OCI-LY7 (cell line): ENCODE data around the gene SYT7. TPM values are rescaled to one million over a fixed set of nuclear protein-coding genes. Genes with fewer than 3 reads are reported as not detected.
"Not testable (repeated sequence)": the region's sequence is repeated elsewhere in the genome, so short reads cannot be mapped to it uniquely, and the experiment has no call there.

Experiments used
- BruUV-seq: library from RNA; stranded (reverse); fragments of 400-500 nt; replicated peaks from 2 replicates; lab custom pipeline; 2021; lab: Mats Ljungman, UMichigan
- CTCF ChIA-PET: fragments of 300-600 bp; sonication (Branson Sonifier 250); formaldehyde crosslinking; loops from one replicate; lab custom pipeline; 2022; ENCODE audit warnings: antibody characterized with exemption; ENCODE audit not compliant: unreplicated experiment; lab: Charles Lee
- POLR2A ChIA-PET: fragments of 300-600 bp; sonication (Branson Sonifier 250); formaldehyde crosslinking; loops from one replicate; lab custom pipeline; 2022; ENCODE audit warnings: antibody characterized with exemption; lab: Charles Lee
- DNase-seq: peaks from one replicate; pipeline ENCODE4 v3.0.0-alpha.2; 2015; ENCODE audit warnings: low spot score
- H2AFZ ChIP-seq: fragments of 200-600 bp; sonication (generic), shearing (Covaris generic); 2 replicates; pipeline ENCODE4 v1.6.1; 2014; ENCODE audit warnings: mild to moderate bottlenecking, antibody characterized with exemption, low read length, moderate library complexity
- H3K27ac ChIP-seq: fragments of 200-600 bp; sonication (generic); 2 replicates; pipeline ENCODE4 v1.5.1; 2014; ENCODE audit warnings: mixed run types, low read depth, mild to moderate bottlenecking, moderate library complexity, low read length, inconsistent platforms; ENCODE audit not compliant: poor library complexity, severe bottlenecking
- H3K36me3 ChIP-seq: fragments of 200-600 bp; sonication (generic); 2 replicates; pipeline ENCODE4 v1.6.1; 2014; ENCODE audit warnings: mild to moderate bottlenecking, antibody characterized with exemption, low read length, moderate library complexity, mixed read lengths; ENCODE audit not compliant: insufficient read depth
- H3K4me1 ChIP-seq: fragments of 200-600 bp; sonication (generic); 2 replicates; pipeline ENCODE4 v1.5.1; 2014; ENCODE audit warnings: mild to moderate bottlenecking, low read length; ENCODE audit not compliant: insufficient read depth, poor library complexity, severe bottlenecking
- H3K4me2 ChIP-seq: fragments of 200-600 bp; sonication (generic); 2 replicates; pipeline ENCODE4 v1.6.1; 2014; ENCODE audit warnings: mild to moderate bottlenecking, low read length
- H3K4me3 ChIP-seq: fragments of 200-600 bp; sonication (generic); 2 replicates; pipeline ENCODE4 v1.5.1; 2014; ENCODE audit warnings: mild to moderate bottlenecking, low read depth, low read length; ENCODE audit not compliant: poor library complexity, severe bottlenecking
- H3K79me2 ChIP-seq: fragments of 200-600 bp; sonication (generic); 2 replicates; pipeline ENCODE4 v1.6.1; 2016; ENCODE audit warnings: low read depth, mild to moderate bottlenecking, low read length, moderate library complexity, mixed read lengths; ENCODE audit not compliant: insufficient read depth
- H3K9me2 ChIP-seq: fragments of 200-600 bp; sonication (generic); 2 replicates; pipeline ENCODE4 v1.6.1; 2016; ENCODE audit warnings: mild to moderate bottlenecking, low read length, mixed read lengths; ENCODE audit not compliant: insufficient read depth
- H3K9me3 ChIP-seq: fragments of 200-600 bp; sonication (generic); 2 replicates; pipeline ENCODE4 v1.6.1; 2014; ENCODE audit warnings: mild to moderate bottlenecking, mixed run types, low read length, mixed read lengths
- H4K20me1 ChIP-seq: fragments of 200-600 bp; sonication (generic); 2 replicates; pipeline ENCODE4 v1.6.1; 2014; ENCODE audit warnings: mild to moderate bottlenecking, antibody characterized with exemption, low read length, moderate library complexity, mixed read lengths; ENCODE audit not compliant: insufficient read depth
- EZH2phosphoT487 ChIP-seq: fragments of 200-600 bp; sonication (generic); IDR thresholded peaks from 2 replicates; pipeline ENCODE4 v1.6.1; 2018; ENCODE audit warnings: low read depth, borderline replicate concordance, mild to moderate bottlenecking, mixed run types, antibody characterized with exemption, low read length, moderate library complexity, mixed read lengths
- intact Hi-C: fragments of 100-400 bp; cut with micrococcal nuclease; formaldehyde crosslinking; loops from one replicate; pipeline ENCODE4 v1.10.0; 2022; ENCODE audit not compliant: unreplicated experiment
- total RNA-seq, 2 experiments: library from RNA; depleted of rRNA in 1 of 2; stranded (reverse); fragments of >200 nt in 1 of 2; shearing (Covaris generic) in 1 of 2; gene quantifications; 2 replicates each; pipeline ENCODE4 v1.2.3, GENCODE V29; 2014 to 2022
- TF ChIP-seq, protein P1 (sequence below): fragments of 200-600 bp; sonication (generic); conservative IDR thresholded peaks from 2 replicates; pipeline ENCODE4 v1.5.1; 2014; ENCODE audit warnings: mild to moderate bottlenecking, antibody characterized with exemption, low read length, moderate library complexity, mixed read lengths

The SYT7 gene
- total RNA-seq, 2 experiments from 2014 or later: not detected

DNA sequence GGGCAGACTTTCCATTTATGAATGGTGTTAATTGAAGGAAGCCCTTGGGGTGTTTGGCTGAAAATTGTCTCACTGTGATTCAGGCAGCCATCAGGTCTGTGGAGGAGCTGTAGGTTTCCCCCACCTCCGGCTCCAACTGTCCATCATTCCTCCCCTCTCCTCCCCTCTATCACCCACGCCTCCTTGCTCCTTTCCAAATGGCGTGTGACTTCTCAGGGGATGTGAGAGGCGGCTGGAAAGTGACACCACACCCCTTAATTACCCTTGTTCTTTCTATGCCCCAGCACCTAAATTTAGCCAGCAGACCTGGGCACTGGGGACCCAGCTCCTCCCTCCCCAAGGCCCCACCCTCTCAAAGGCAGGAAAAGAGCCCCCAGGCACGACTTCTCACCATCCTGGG is 38.1 kb upstream of the SYT7 start:
- H4K20me1 ChIP-seq: no peaks in the 10 kb centered on the region
- no peak overlapping the region for H2AFZ ChIP-seq
- H3K9me2 ChIP-seq: no peaks in the 10 kb centered on the region
- no peak for DNase-seq
- intact Hi-C loops: no loop called here
- H3K4me1 ChIP-seq: no peaks in the 10 kb centered on the region
- H3K79me2 ChIP-seq: no peaks in the 10 kb centered on the region
- BruUV-seq: no TSS peak
- no peak overlapping the region for H3K4me2 ChIP-seq
- no peak for TF ChIP-seq EZH2phosphoT487
- TF ChIP-seq, protein P1, sequence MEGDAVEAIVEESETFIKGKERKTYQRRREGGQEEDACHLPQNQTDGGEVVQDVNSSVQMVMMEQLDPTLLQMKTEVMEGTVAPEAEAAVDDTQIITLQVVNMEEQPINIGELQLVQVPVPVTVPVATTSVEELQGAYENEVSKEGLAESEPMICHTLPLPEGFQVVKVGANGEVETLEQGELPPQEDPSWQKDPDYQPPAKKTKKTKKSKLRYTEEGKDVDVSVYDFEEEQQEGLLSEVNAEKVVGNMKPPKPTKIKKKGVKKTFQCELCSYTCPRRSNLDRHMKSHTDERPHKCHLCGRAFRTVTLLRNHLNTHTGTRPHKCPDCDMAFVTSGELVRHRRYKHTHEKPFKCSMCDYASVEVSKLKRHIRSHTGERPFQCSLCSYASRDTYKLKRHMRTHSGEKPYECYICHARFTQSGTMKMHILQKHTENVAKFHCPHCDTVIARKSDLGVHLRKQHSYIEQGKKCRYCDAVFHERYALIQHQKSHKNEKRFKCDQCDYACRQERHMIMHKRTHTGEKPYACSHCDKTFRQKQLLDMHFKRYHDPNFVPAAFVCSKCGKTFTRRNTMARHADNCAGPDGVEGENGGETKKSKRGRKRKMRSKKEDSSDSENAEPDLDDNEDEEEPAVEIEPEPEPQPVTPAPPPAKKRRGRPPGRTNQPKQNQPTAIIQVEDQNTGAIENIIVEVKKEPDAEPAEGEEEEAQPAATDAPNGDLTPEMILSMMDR: no peak
- no peak overlapping the region for H3K4me3 ChIP-seq
- CTCF ChIA-PET: no interaction called here
- H3K27ac ChIP-seq: no peak overlapping the region
- no peaks in the 10 kb centered on the region for H3K36me3 ChIP-seq
- no peaks in the 10 kb centered on the region for H3K9me3 ChIP-seq
- POLR2A ChIA-PET: no interaction called here

DNA sequence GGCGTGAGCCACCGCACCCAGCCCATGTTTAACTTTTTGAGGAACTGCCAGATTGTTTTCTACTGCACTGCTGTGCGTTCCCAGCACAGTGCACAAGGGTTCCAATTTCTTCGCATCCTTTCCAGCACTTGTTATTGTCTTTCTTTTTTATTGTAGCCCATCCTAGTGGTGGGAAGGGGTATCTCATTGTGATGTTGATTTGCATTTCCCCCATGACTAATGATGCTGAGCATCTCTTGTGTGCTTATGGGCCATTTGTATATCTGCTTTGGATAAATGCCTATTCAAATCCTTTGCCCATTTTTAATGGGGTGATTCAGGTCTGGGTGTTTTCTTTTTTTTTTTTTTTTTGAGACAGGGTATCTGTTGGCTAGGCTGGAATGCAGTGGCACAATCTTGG is 36.6 kb upstream of the SYT7 start:
- no peak overlapping the region for H3K27ac ChIP-seq
- ChIA-PET CTCF (no interaction called here), POLR2A (interaction anchor here (0.7 kb wide), 1 partner anchor 374 kb away, joined by 5 read pairs; no protein-coding TSS in a partner anchor)
- no TSS peak for BruUV-seq
- no peaks in the 10 kb centered on the region for H3K9me2 ChIP-seq
- no peak for DNase-seq
- H3K4me3 ChIP-seq: no peak overlapping the region
- no peaks in the 10 kb centered on the region for H3K36me3 ChIP-seq
- intact Hi-C loops: no loop called here
- H3K4me2 ChIP-seq: no peak overlapping the region
- no peaks in the 10 kb centered on the region for H4K20me1 ChIP-seq
- H3K4me1 ChIP-seq: no peaks in the 10 kb centered on the region
- H2AFZ ChIP-seq: no peak overlapping the region
- H3K79me2 ChIP-seq: no peaks in the 10 kb centered on the region
- TF ChIP-seq, protein P1: no peak
- TF ChIP-seq EZH2phosphoT487: no peak
- H3K9me3 ChIP-seq: no peaks in the 10 kb centered on the region

DNA sequence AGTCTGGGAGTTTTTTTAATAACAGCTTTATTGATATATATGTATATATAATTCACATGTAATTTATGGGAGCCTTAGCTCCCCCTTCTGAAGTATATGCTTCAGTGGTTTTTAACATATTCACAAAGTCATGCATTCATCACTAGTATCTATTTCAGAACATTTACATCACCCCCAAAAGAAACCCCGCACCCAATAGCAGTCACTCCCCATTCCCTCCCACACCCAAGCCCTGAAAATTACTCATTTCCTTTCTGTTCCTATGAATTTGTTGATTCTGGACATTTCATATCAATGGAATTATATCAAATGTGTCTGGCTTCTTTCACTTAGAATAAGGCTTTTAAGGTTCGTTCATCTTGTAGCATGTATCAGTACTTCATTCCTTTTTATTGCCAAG is 35.6 kb upstream of the SYT7 start:
- no TSS peak for BruUV-seq
- Histone ChIP-seq H3K79me2 (no peaks in the 10 kb centered on the region), H3K4me1 (no peaks in the 10 kb centered on the region), H3K9me3 (no peaks in the 10 kb centered on the region), H3K4me2 (no peak overlapping the region), H3K27ac (no peak overlapping the region), H4K20me1 (no peaks in the 10 kb centered on the region), H3K9me2 (no peaks in the 10 kb centered on the region), H3K36me3 (no peaks in the 10 kb centered on the region), H2AFZ (no peak overlapping the region), H3K4me3 (no peak overlapping the region)
- ChIA-PET POLR2A (no interaction called here), CTCF (no interaction called here)
- no peak for DNase-seq
- intact Hi-C loops: no loop called here
- TF ChIP-seq, protein P1: no peak
- no peak for TF ChIP-seq EZH2phosphoT487

DNA sequence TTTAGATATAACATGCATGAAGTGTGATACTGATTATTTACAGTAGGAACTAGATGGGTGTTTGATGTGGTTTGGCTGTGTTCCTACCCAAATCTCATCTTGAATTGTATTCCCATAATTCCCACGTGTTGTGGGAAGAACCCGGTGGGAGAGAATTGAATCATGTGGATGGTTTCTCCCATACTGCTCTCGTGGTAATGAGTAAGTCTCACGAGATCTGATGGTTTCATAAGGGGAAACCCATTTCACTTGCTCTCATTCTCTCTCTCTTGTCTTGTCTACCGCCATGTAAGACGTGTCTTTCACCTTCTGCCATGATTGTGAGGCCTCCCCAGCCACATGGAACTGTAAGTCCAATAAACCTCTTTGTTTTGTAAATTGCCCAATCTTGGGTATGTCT is 33.9 kb upstream of the SYT7 start:
- H4K20me1 ChIP-seq, CTCF ChIA-PET, BruUV-seq: not testable (repeated sequence)

More for the DNA sequence above, 33.9 kb upstream of the SYT7 start:
- intact Hi-C loops, H3K27ac ChIP-seq, H3K4me2 ChIP-seq, H3K36me3 ChIP-seq, H3K9me2 ChIP-seq, POLR2A ChIA-PET, DNase-seq, H3K9me3 ChIP-seq, H2AFZ ChIP-seq, H3K79me2 ChIP-seq, H3K4me1 ChIP-seq, H3K4me3 ChIP-seq: not testable (repeated sequence)
